CD4-positive, alpha-beta T cell treated with Interleukin-17A for 4 hours (primary cell): ENCODE data around the gene MGAT4A.

Experiments used
- DNase-seq: peaks from one replicate; pipeline ENCODE4 v3.0.0-alpha.2; 2020; ENCODE audit warnings: mixed read lengths

MGAT4A gene

GRCh38 chr2:98650998-98651397 lies 79.9 kb downstream of the MGAT4A start:
- DNase-seq = no peak

DNA sequence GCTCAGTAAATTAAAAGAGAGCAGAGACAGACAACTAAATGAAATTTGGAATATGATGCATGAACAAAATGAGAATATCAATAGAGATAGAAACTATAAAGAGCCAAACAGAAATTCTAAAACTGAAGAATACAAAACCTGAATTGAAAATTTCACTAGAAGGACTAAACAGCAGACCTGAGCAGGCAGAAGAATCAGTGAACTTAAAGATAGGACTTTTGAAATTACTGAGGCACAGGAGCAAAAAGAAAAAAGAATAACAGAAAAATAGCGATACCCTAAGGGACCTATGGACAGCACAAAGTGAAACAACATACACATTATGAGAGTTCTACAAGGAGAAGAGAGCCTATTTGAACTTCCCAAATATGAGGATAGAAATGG lies 80.9 kb downstream of the MGAT4A start:
- DNase-seq = no peak

GRCh38 chr2:98649135-98649991 lies 81.6 kb downstream of the MGAT4A start:
- DNase-seq = peak; percentile 88

GRCh38 chr2:98648451-98648850 lies 82.5 kb downstream of the MGAT4A start:
- no peak for DNase-seq

DNA sequence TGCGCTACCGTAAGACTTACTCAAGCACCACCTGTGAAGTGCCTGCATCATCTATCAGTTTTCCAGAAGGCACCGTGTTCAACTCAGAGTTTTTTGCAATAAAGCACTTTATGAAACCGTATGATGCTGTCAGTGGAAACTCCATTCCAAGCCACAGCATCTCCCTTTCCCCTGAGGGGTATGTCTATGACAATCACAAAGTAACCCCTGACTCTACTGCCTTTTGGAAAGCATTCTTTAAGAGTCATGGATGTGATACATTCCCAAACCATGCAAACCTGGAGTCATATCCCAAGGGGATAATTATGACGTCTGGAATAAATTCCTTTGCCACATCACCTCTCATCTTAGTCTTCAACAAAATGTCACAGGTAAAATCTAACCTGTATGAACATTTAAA lies 83.3 kb downstream of the MGAT4A start:
- no peak for DNase-seq

DNA sequence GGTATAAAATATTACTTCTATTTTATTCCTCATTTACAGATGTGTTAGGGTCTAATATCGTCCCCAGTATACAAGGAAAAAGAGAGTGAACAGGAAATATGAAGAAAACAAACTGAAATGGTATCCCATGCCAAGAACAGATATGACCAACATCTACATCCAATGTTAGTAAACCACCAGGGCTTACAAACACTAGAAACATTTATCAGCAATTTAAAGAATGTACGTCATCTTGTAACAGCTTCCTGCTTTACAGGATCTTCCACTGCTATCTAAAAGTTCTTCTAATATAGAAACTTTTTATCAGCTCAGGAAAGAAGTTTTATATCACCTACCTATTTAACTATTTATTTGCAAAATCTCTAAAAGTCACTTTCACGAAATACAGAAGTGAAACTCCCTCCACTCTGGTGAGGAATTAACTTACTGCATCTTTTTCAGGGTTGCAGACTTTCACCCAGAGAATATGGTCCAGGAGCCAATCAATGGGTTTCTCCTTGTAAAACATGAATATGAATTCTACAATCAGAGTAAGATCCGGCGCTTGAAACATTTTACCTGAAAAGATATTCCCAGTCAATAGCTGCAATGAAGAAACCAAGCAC lies 87.3 kb downstream of the MGAT4A start:
- DNase-seq = no peak

DNA sequence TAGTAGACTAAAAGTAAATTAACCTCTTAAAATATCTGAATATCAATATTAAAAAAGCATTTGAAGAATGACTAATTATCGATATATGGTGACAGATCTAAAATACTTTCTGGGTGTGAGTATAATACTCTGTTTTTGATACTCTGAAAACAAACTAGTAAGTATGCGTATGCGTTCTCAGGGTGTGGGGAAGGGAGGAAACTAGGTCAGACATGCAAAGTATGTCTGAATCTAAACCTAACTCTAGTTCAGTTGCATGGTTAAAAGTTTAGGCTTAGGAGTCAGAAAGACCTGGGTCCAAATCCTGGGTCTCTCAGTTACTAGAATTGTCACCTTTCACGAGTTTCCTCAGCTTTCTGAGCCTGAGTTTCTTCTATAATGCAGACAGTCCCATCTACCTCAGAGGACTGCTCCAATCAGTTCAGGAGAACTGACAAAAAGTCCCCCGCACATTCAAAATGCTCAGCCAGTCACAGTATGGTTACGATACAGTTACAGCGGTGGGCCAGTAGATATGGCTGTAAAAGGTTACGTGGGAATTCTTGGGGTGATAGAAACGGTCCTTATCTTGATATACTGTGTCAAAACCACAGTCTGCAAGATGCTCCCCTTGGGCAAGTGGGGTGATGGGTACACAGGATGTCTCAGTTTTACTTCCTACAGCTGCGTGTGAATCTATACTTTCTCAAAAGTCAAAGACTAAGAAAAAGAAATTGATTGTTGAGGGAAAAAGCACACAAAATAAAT lies 93.4 kb downstream of the MGAT4A start:
- peak; percentile 68 for DNase-seq

GRCh38 chr2:98634406-98635092 lies 96.4 kb downstream of the MGAT4A start:
- peak; percentile 59 for DNase-seq

DNA sequence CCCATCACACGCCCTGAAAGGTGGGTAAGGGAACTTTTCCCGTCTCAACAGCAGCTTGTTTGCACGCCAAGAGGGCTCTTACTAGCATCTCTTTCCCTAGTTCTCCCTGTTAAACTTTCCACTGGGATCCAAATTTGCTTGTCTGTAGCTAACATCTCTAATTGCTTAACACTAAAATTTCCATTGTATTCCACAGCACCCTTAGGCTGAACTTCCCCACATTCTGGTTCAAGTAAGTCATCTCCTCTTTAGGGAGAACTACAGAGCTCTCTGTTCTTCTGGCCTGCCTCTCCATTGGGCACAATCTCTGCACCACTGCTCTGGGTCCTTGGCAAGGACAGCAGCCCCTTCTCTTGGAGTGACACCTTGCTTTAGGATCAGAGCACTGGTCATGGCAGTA lies 98.6 kb downstream of the MGAT4A start:
- no peak for DNase-seq

- DNase-seq = no peak
Measured at GRCh38 chr2:98623657-98624056, 107.3 kb downstream of the MGAT4A start.

DNA sequence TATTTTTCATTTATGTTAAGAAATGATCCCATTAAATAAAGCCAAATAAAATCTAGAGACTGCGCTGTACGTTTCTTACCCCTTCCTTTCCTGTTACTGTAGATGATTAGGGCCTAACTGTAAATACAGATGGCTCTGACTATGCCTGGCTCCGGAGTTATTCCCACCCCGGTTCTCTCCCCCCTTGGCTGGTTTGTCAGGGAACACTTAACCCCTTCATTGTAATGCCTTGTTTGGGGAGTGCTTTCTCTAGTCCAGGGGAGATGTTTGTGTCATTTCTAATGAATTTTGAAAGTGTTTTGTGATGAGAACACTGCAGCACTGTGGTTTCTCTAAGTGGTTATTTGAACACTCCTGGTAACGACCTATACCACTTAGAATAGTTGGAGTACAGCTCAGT lies 113.8 kb downstream of the MGAT4A start:
- no peak for DNase-seq

- no peak for DNase-seq
Measured at GRCh38 chr2:98615481-98615880, 115.5 kb downstream of the MGAT4A start.

- DNase-seq = no peak
Measured at GRCh38 chr2:98614024-98614739, 116.8 kb downstream of the MGAT4A start.

DNA sequence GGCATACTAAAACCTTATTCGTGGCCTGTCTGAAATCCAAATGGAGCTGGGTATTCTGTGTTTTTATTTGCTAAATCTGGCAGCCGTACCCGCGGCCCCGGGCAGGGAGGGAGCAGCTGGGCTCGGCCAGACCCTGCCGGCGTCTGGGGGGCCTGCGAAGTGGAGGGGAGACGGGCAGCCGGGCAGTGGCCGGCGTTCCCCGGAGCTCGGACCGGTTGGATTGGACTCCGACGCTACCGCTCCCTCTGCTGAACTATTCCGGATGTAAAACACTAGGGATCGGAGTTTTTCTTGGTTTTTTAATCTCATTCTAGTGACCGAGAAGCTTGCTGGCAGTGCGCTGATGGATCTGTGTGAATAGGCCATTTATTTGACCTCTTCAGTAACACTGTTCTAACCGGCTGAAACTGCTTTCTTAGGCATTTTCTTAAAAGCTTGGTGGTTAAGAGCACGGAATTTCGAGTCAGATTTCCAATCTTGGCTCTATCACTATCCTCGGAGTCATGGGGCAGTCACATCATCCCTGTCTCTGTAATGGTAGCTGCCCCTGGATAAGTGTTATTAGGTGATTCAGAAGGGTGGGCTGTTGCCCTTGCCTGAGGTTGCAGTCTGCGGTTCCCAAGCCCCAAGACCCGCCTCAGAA lies 121.8 kb downstream of the MGAT4A start:
- no peak for DNase-seq

- peak; percentile 90 for DNase-seq
Measured at GRCh38 chr2:98608116-98608961, 122.6 kb downstream of the MGAT4A start, which contains the start of the genes COA5 and UNC50. Gene COA5 (minus strand): TSS chr2:98608512. CDS start chr2:98608405, 107 bp downstream. Gene UNC50 (plus strand): TSS chr2:98608589. CDS start chr2:98609760, 1,171 bp downstream.

DNA sequence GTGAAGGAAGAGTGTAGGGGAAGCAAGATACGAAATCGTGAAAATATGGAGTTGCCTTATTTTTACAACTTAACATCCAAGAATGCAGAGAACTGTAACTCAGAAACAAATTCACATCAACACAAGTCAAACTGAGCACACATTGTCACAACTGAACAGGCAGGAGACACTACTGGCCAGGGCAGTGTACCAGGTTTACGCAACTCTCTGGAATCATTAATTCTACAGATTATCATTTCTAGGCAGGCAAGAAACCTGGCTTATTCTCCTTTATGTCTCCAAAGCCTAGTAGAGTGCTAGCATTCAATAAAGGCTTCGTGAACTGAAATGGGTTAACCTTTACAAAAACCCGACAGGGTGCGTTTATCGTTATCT lies 123.2 kb downstream of the MGAT4A start:
- DNase-seq = no peak

DNA sequence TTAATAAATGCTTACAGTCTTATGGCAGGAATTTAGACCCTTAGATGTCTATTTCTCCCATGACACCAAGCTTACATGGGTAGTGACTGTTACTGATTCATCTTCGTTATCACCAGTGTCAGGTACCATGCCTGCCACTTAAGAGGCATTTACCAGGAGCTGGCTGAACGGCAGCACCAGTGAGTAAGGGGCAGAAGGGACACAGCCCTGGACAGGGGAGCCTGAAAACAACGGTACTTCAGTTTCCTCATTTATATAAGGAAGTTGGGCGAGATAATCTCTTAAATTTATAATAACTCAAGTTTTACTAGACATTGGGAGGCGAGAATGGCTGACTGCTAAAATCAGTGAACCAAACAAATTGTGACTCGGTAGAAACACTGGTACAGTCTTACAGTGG lies 123.8 kb downstream of the MGAT4A start:
- DNase-seq = no peak

DNA sequence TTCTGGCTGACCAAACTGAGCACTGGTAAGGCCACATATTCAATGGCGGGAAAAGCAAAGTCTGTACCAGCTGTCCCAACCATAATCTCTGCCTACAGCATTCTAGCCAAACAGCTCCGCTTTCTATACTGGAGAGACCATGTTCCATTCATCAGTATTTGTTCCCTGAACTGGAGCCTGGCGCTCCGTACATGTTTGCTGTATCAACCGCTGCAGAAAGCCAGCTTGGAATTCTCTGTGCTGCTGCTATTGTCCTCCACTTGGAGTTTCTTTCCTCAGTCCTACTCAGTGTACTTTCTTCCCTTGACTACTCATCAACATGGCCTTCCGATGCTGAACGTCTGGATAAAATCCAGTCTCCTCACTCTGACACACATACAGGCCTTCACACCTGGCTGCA lies 124.5 kb downstream of the MGAT4A start:
- no peak for DNase-seq

- no peak for DNase-seq
Measured at GRCh38 chr2:98605076-98605475, 125.9 kb downstream of the MGAT4A start.

- DNase-seq = no peak
Measured at GRCh38 chr2:98604547-98604946, 126.4 kb downstream of the MGAT4A start.
